Ectodermal cell (in vitro differentiated cells): ENCODE results near the gene SPEG.

ENCODE experiments used
- H3K27ac ChIP-seq: 2 replicates; pipeline ENCODE4 v1.7.0; 2013; ENCODE audit warnings: mild to moderate bottlenecking, low read depth, low read length; ENCODE audit not compliant: insufficient read depth, poor library complexity, severe bottlenecking
- H3K27me3 ChIP-seq: 2 replicates; pipeline ENCODE4 v1.7.0; 2013; ENCODE audit warnings: mild to moderate bottlenecking, low read length; ENCODE audit not compliant: insufficient read depth, control insufficient read depth, poor library complexity, severe bottlenecking
- H3K36me3 ChIP-seq: one replicate; pipeline ENCODE4 v1.7.0; 2013; ENCODE audit warnings: low read length; ENCODE audit not compliant: control insufficient read depth, insufficient read depth
- H3K4me1 ChIP-seq: one replicate; pipeline ENCODE4 v1.7.0; 2013; ENCODE audit warnings: low read length; ENCODE audit not compliant: control insufficient read depth, insufficient read depth
- H3K4me3 ChIP-seq: 2 replicates; pipeline ENCODE4 v1.7.0; 2013; ENCODE audit warnings: low read depth, low read length, control low read depth; ENCODE audit not compliant: insufficient read depth
- H3K9me3 ChIP-seq: 2 replicates; pipeline ENCODE4 v1.7.0; 2013; ENCODE audit warnings: mild to moderate bottlenecking, low read length, moderate library complexity; ENCODE audit not compliant: control insufficient read depth
- WGBS, 2 experiments: methylation state at CpG; one replicate each; pipeline ENCODE4 v1.1.7; 2013; ENCODE audit warnings: missing lambda C conversion rate in 2 of 2; 5-methylcytosine and 5-hydroxymethylcytosine counted together

The SPEG gene

GRCh38 chr2:219441451-219442255 is 7.0 kb downstream of the SPEG start:
- WGBS, 2 experiments = 2 to 3% methylated on average over 77 to 78 of the region's 78 CpGs
- no peak overlapping the region for H3K27ac ChIP-seq

GRCh38 chr2:219442256-219443015 is 7.8 kb downstream of the SPEG start:
- no peaks in the 10 kb centered on the region for H3K9me3 ChIP-seq
- peaks cover 44% of the 10 kb centered on the region for H3K27me3 ChIP-seq
- no peak overlapping the region for H3K27ac ChIP-seq
- no peaks in the 10 kb centered on the region for H3K36me3 ChIP-seq
- H3K4me1 ChIP-seq = peaks cover 27% of the 10 kb centered on the region
- 5% methylated on average over 35 of the region's 35 CpGs for WGBS, 2 experiments
- peak overlapping the region; percentile 44 for H3K4me3 ChIP-seq

More at GRCh38 chr2:219441451-219442255, 7.0 kb downstream of the SPEG start:
- H3K36me3 ChIP-seq = no peaks in the 10 kb centered on the region
- peak overlapping the region; percentile 44 for H3K4me3 ChIP-seq
- no peaks in the 10 kb centered on the region for H3K9me3 ChIP-seq
- peaks cover 24% of the 10 kb centered on the region for H3K4me1 ChIP-seq
- peaks cover 44% of the 10 kb centered on the region for H3K27me3 ChIP-seq

- H3K27me3 ChIP-seq = peaks cover 44% of the 10 kb centered on the region
Measured at GRCh38 chr2:219443016-219443696, 8.5 kb downstream of the SPEG start.

GRCh38 chr2:219443697-219444023 is 9.0 kb downstream of the SPEG start:
- H3K36me3 ChIP-seq = no peaks in the 10 kb centered on the region
- WGBS, 2 experiments = 85 to 90% methylated on average over 3 of the region's 3 CpGs

More at GRCh38 chr2:219443016-219443696, 8.5 kb downstream of the SPEG start:
- Histone ChIP-seq H3K36me3 (no peaks in the 10 kb centered on the region), H3K4me1 (peaks cover 27% of the 10 kb centered on the region), H3K27ac (no peak overlapping the region), H3K4me3 (no peak overlapping the region), H3K9me3 (no peaks in the 10 kb centered on the region)
- 88 to 89% methylated on average over 12 of the region's 12 CpGs for WGBS, 2 experiments

GRCh38 chr2:219444566-219445091 is 10.0 kb downstream of the SPEG start:
- Histone ChIP-seq H3K9me3 (no peaks in the 10 kb centered on the region), H3K4me3 (no peak overlapping the region), H3K36me3 (no peaks in the 10 kb centered on the region), H3K27me3 (peaks cover 35% of the 10 kb centered on the region), H3K4me1 (peaks cover 32% of the 10 kb centered on the region), H3K27ac (no peak overlapping the region)
- WGBS, 2 experiments = 90% methylated on average over 23 of the region's 23 CpGs

More at GRCh38 chr2:219443697-219444023, 9.0 kb downstream of the SPEG start:
- H3K9me3 ChIP-seq = no peaks in the 10 kb centered on the region
- H3K27me3 ChIP-seq = peaks cover 42% of the 10 kb centered on the region
- no peak overlapping the region for H3K27ac ChIP-seq
- peaks cover 27% of the 10 kb centered on the region for H3K4me1 ChIP-seq
- no peak overlapping the region for H3K4me3 ChIP-seq

- Histone ChIP-seq H3K4me3 (no peak overlapping the region), H3K36me3 (no peaks in the 10 kb centered on the region), H3K9me3 (no peaks in the 10 kb centered on the region), H3K4me1 (peaks cover 32% of the 10 kb centered on the region), H3K27me3 (peaks cover 29% of the 10 kb centered on the region), H3K27ac (no peak overlapping the region)
- 72 to 73% methylated on average over 5 of the region's 5 CpGs for WGBS, 2 experiments
Measured at GRCh38 chr2:219445220-219445640, 10.6 kb downstream of the SPEG start.

- Histone ChIP-seq H3K27ac (no peak overlapping the region), H3K36me3 (no peaks in the 10 kb centered on the region), H3K9me3 (no peaks in the 10 kb centered on the region), H3K4me3 (no peak overlapping the region), H3K4me1 (peaks cover 32% of the 10 kb centered on the region), H3K27me3 (peaks cover 22% of the 10 kb centered on the region)
- 41 to 43% methylated on average over 6 of the region's 6 CpGs for whole genome bisulfite sequencing, 2 experiments
Measured at GRCh38 chr2:219446101-219446504, 11.5 kb downstream of the SPEG start.

GRCh38 chr2:219446689-219447088 is 12.0 kb downstream of the SPEG start:
- WGBS, 2 experiments = 100% methylated on average over 1 of the region's 1 CpG; no CpG with 5 or more reads in 1 of the 2 experiments

GRCh38 chr2:219447242-219448098 is 12.8 kb downstream of the SPEG start:
- Histone ChIP-seq H3K4me3 (no peak overlapping the region), H3K27me3 (peaks cover 9% of the 10 kb centered on the region), H3K27ac (no peak overlapping the region), H3K9me3 (no peaks in the 10 kb centered on the region), H3K36me3 (no peaks in the 10 kb centered on the region), H3K4me1 (peaks cover 26% of the 10 kb centered on the region)
- 93% methylated on average over 23 of the region's 23 CpGs for WGBS, 2 experiments

More at GRCh38 chr2:219446689-219447088, 12.0 kb downstream of the SPEG start:
- H3K9me3 ChIP-seq = no peaks in the 10 kb centered on the region
- H3K4me1 ChIP-seq = peaks cover 26% of the 10 kb centered on the region
- H3K27me3 ChIP-seq = peaks cover 16% of the 10 kb centered on the region
- no peak overlapping the region for H3K4me3 ChIP-seq
- H3K27ac ChIP-seq = peak overlapping the region; percentile 16
- no peaks in the 10 kb centered on the region for H3K36me3 ChIP-seq
